Hepatocyte (in vitro differentiated cells): Measurements from ENCODE around the gene MAB21L3. TPM values are rescaled to one million over a fixed set of nuclear protein-coding genes. Genes with fewer than 3 reads are reported as not detected.

ENCODE experiments used
- DNase-seq: peaks from one replicate; pipeline ENCODE4 v3.0.0-alpha.2; 2016; ENCODE audit warnings: low spot score
- H2AFZ ChIP-seq: fragments of 200-600 bp; sonication (generic); 2 replicates; pipeline ENCODE4 v1.6.0; 2016; ENCODE audit warnings: antibody characterized with exemption, mild to moderate bottlenecking
- H3K27ac ChIP-seq: fragments of 200-600 bp; sonication (generic); 2 replicates; pipeline ENCODE4 v1.5.1; 2016; ENCODE audit warnings: mild to moderate bottlenecking
- H3K27me3 ChIP-seq: fragments of 200-600 bp; sonication (generic); 2 replicates; pipeline ENCODE4 v1.6.1; 2016
- H3K36me3 ChIP-seq: fragments of 200-600 bp; sonication (generic); replicated peaks from 2 replicates; pipeline ENCODE4 v1.5.1; 2016; ENCODE audit warnings: low read depth; ENCODE audit not compliant: insufficient read depth
- H3K4me1 ChIP-seq: fragments of 200-600 bp; sonication (generic); 2 replicates; pipeline ENCODE4 v1.5.1; 2016; ENCODE audit warnings: mild to moderate bottlenecking, moderate library complexity; ENCODE audit not compliant: insufficient read depth
- H3K4me2 ChIP-seq: fragments of 200-600 bp; sonication (generic); 2 replicates; pipeline ENCODE4 v1.6.0; 2016
- H3K4me3 ChIP-seq: fragments of 200-600 bp; sonication (generic); 2 replicates; pipeline ENCODE4 v1.5.1; 2016; ENCODE audit warnings: mild to moderate bottlenecking
- H3K79me2 ChIP-seq: fragments of 200-600 bp; sonication (generic); 2 replicates; pipeline ENCODE4 v1.6.0; 2017; ENCODE audit warnings: mild to moderate bottlenecking
- H3K9me2 ChIP-seq: fragments of 200-600 bp; sonication (generic); replicated peaks from 2 replicates; pipeline ENCODE4 v1.6.0; 2017; ENCODE audit warnings: mild to moderate bottlenecking; ENCODE audit not compliant: insufficient read depth
- H3K9me3 ChIP-seq: fragments of 200-600 bp; sonication (generic); 2 replicates; pipeline ENCODE4 v1.5.1; 2016; ENCODE audit warnings: low read depth, mild to moderate bottlenecking
- H4K20me1 ChIP-seq: fragments of 200-600 bp; sonication (generic); 2 replicates; pipeline ENCODE4 v1.6.0; 2016; ENCODE audit warnings: mild to moderate bottlenecking; ENCODE audit not compliant: insufficient read depth, poor library complexity, severe bottlenecking
- CTCF ChIP-seq: fragments of 200-600 bp; sonication (generic); IDR thresholded peaks from 2 replicates; pipeline ENCODE4 v1.5.1; 2016; ENCODE audit warnings: antibody characterized with exemption, mild to moderate bottlenecking; ENCODE audit not compliant: poor library complexity
- EZH2 ChIP-seq: fragments of 200-600 bp; sonication (generic); IDR thresholded peaks from 2 replicates; pipeline ENCODE4 v1.6.1; 2016; ENCODE audit warnings: antibody characterized with exemption, mild to moderate bottlenecking, borderline replicate concordance
- EZH2phosphoT487 ChIP-seq: fragments of 200-600 bp; sonication (generic); IDR thresholded peaks from one replicate; pipeline ENCODE4 v1.6.1; 2018; ENCODE audit warnings: antibody characterized with exemption, mild to moderate bottlenecking, low read depth, moderate library complexity; ENCODE audit not compliant: unreplicated experiment, severe bottlenecking
- WGBS: methylation state at CpG from one replicate; pipeline ENCODE4 v1.1.6; 2016; ENCODE audit warnings: low lambda C conversion rate; ENCODE audit errors: missing lambda C conversion rate; 5-methylcytosine and 5-hydroxymethylcytosine counted together
- polyA plus RNA-seq: library from polyadenylated mRNA; unstranded; fragments of >200 nt; fragmentation: Nextera tagmentation; extraction: Ambion mirVana; gene quantifications from 2 replicates; pipeline ENCODE4 v1.2.1, GENCODE V29; 2016
- total RNA-seq: library from RNA; depleted of rRNA; stranded (reverse); fragments of >200 nt; gene quantifications from 2 replicates; pipeline ENCODE4 v1.2.3, GENCODE V29; 2014

Gene MAB21L3
- total RNA-seq (0.24 and 0.47 TPM in 2 replicates), polyA plus RNA-seq (0.54 and 0.74 TPM in 2 replicates)

DNA sequence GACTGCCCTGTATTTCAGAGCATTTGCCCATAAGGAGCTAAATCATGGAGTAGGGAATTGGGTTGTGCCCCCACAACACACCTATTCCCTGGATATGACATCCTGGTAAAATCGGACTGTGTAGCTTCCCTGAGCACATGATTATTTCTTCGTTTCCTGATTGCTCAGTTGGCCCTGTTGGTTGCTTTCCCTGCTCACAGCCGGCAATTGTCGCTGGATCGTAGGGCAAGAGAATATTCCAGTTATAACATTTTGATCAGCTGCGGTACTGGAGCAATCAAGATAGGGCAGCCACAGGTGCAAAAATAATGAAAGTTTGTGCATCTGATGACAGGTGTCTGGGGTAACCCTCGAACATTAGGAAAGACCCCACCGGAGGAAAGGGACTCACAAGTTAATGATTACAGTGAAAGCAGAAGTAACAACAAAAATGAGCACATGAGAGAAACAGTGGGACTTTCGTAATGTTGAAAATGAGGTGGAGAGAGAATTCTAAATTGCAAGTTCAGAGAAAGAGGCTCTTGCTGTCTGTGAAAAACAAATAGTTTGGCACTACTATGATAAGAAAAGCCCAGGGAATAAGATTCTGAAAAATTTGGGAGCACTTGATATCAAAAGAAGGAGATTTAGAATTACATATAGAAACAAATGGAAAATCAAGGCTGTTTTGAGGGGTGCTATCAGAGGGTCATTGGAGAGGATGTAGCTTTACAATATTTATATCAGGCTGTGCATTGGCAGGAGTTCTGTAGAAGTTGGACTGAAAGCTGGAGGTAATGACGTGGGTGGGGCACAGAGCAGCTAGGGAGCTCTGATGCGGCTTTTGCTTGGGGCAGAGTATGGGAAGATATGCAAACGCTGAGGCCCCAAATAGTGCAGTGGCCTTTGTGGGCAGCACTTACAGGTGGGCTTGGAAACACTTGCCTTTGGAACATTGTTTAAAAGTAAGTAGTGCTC is at the start of gene MAB21L3:
Gene MAB21L3, plus strand, starts transcription at position 833 of the 957 bp plus-strand sequence. CDS start 1,217 bp downstream, outside the sequence.
- 57% methylated on average over 12 of the region's 12 CpGs for WGBS
- no peaks in the 10 kb centered on the region for H3K27me3 ChIP-seq

GRCh38 chr1:116062201-116062600 is 49.0 kb upstream of the MAB21L3 start:
- no peaks in the 10 kb centered on the region for H3K9me2 ChIP-seq
- no peak for TF ChIP-seq CTCF
- no peak for TF ChIP-seq EZH2phosphoT487
- TF ChIP-seq EZH2, result no peak
- H3K27me3 ChIP-seq, result no peaks in the 10 kb centered on the region
- no peaks in the 10 kb centered on the region for H4K20me1 ChIP-seq
- H3K4me2 ChIP-seq, result no peak overlapping the region
- 53% methylated on average over 1 of the region's 1 CpG for WGBS
- no peak overlapping the region for H2AFZ ChIP-seq
- DNase-seq, result no peak
- no peak overlapping the region for H3K4me3 ChIP-seq
- H3K27ac ChIP-seq, result no peak overlapping the region
- H3K4me1 ChIP-seq, result no peaks in the 10 kb centered on the region
- H3K36me3 ChIP-seq, result no peaks in the 10 kb centered on the region
- H3K79me2 ChIP-seq, result no peaks in the 10 kb centered on the region
- H3K9me3 ChIP-seq, result no peaks in the 10 kb centered on the region

More for the DNA sequence above, at the start of gene MAB21L3:
- Histone ChIP-seq H3K9me2 (no peaks in the 10 kb centered on the region), H3K27ac (peak within 1 kb of the TSS; percentile 89), H3K4me3 (no peak within 1 kb of the TSS), H3K9me3 (no peaks in the 10 kb centered on the region), H2AFZ (peak within 1 kb of the TSS; percentile 19), H4K20me1 (no peaks in the 10 kb centered on the region), H3K4me1 (peaks cover 37% of the 10 kb centered on the region), H3K4me2 (peak within 1 kb of the TSS; percentile 60), H3K79me2 (no peaks in the 10 kb centered on the region), H3K36me3 (no peaks in the 10 kb centered on the region)
- no peak for TF ChIP-seq EZH2phosphoT487
- TF ChIP-seq EZH2, result no peak
- no peak for TF ChIP-seq CTCF
- DNase-seq, result peak; percentile 34

DNA sequence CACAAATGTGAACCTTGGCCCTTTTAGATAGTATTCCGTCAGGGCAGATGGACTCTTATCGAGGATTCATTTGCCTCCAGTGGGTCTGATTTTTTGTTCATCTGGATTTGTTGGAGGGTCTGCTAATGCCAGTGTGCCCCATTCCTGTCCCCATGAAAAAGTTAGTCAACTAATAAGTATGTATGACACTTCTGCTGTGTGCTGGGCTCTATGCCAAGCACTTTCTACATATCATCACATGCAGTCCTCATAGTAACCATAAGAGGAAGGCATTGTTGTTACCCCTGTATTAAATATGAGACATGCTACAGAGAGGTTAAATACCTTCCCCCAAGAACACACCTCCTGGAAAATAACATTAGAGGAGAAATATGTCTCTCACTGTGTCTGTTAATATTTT is 46.6 kb upstream of the MAB21L3 start:
- WGBS, result 94% methylated on average over 2 of the region's 2 CpGs
- H3K36me3 ChIP-seq, result no peaks in the 10 kb centered on the region
- H3K9me2 ChIP-seq, result no peaks in the 10 kb centered on the region
- H2AFZ ChIP-seq, result no peak overlapping the region
- no peak overlapping the region for H3K4me2 ChIP-seq
- no peak for TF ChIP-seq CTCF
- no peak for TF ChIP-seq EZH2phosphoT487
- TF ChIP-seq EZH2, result no peak
- no peaks in the 10 kb centered on the region for H3K27me3 ChIP-seq
- DNase-seq, result no peak
- no peaks in the 10 kb centered on the region for H3K4me1 ChIP-seq
- H3K27ac ChIP-seq, result no peak overlapping the region
- no peak overlapping the region for H3K4me3 ChIP-seq
- H3K79me2 ChIP-seq, result no peaks in the 10 kb centered on the region
- H3K9me3 ChIP-seq, result no peaks in the 10 kb centered on the region
- no peaks in the 10 kb centered on the region for H4K20me1 ChIP-seq
